PFSK-1 (cell line): ENCODE results near the gene CDCA8.

ENCODE experiments used
- POLR2AphosphoS5 ChIP-seq: IDR thresholded peaks from 2 replicates; pipeline ENCODE4 v1.6.1; 2012; ENCODE audit warnings: low read depth, mild to moderate bottlenecking, control low read depth, low read length, moderate library complexity
- SIN3A ChIP-seq: IDR thresholded peaks from 2 replicates; pipeline ENCODE4 v1.6.1; 2012; ENCODE audit warnings: mild to moderate bottlenecking, low read length, moderate library complexity, borderline replicate concordance; ENCODE audit not compliant: insufficient read depth

DNA sequence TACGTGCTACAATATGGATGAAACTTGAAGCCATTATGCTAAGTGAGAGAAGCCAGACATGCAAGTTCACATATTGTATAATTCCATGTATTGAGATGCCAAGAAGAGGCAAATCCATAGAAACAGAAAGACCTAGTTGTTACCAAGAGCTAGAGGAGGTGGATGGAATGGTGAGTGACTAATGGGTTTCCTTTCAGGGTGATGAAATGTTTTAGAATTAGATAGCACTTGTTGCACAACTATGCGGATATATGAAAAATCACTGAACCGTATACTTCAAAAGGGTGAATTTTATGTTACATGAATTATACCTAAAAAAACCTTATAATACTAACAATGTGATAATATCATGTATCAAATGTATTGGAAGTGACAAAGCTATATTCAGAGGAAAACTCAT is 54.5 kb downstream of the CDCA8 start:
- TF ChIP-seq POLR2AphosphoS5 (no peak), SIN3A (no peak)
